Measurements from ENCODE around the gene CCL2.

CCL2 gene

GRCh38 chr17:34248511-34249024 lies 6.5 kb upstream of the CCL2 start:
- H3K27ac ChIP-seq: no peak overlapping the region
- TF ChIP-seq ZFX (IDR thresholded peaks at IDR 0.05) (no peak), CTCF (conservative IDR thresholded peaks at IDR 0.05) (no peak)

GRCh38 chr17:34249061-34249460 lies 6.0 kb upstream of the CCL2 start:
- TF ChIP-seq CTCF (conservative IDR thresholded peaks at IDR 0.05) (no peak), ZFX (IDR thresholded peaks at IDR 0.05) (no peak)
- no peak overlapping the region for H3K27ac ChIP-seq

- TF ChIP-seq ZFX (IDR thresholded peaks at IDR 0.05): no peak
- no peak for TF ChIP-seq CTCF (conservative IDR thresholded peaks at IDR 0.05)
- H3K27ac ChIP-seq: no peak overlapping the region
Observed at GRCh38 chr17:34249478-34249877, 5.6 kb upstream of the CCL2 start.

GRCh38 chr17:34251186-34251585 lies 3.9 kb upstream of the CCL2 start:
- TF ChIP-seq CTCF (conservative IDR thresholded peaks at IDR 0.05) (no peak), ZFX (IDR thresholded peaks at IDR 0.05) (no peak)
- no peak overlapping the region for H3K27ac ChIP-seq

- TF ChIP-seq CTCF (conservative IDR thresholded peaks at IDR 0.05) (no peak), ZFX (IDR thresholded peaks at IDR 0.05) (no peak)
- no peak overlapping the region for H3K27ac ChIP-seq
Observed at GRCh38 chr17:34252095-34252443, 3.0 kb upstream of the CCL2 start.

GRCh38 chr17:34252444-34253138 lies 2.5 kb upstream of the CCL2 start:
- TF ChIP-seq ZFX (IDR thresholded peaks at IDR 0.05) (no peak), CTCF (conservative IDR thresholded peaks at IDR 0.05) (no peak)
- H3K27ac ChIP-seq: no peak overlapping the region

- no peak for TF ChIP-seq CTCF (conservative IDR thresholded peaks at IDR 0.05)
- no peak for TF ChIP-seq ZFX (IDR thresholded peaks at IDR 0.05)
- H3K27ac ChIP-seq: no peak overlapping the region
Observed at GRCh38 chr17:34253139-34253525, 2.0 kb upstream of the CCL2 start.
